Measurements from ENCODE around the gene TMEM248.
A peak's percentile ranks its signal among the peaks of the same experiment; 100 is the strongest.
"Not testable (repeated sequence)": the region's sequence is repeated elsewhere in the genome, so short reads cannot be mapped to it uniquely, and the experiment has no call there.

TMEM248 gene

GRCh38 chr7:66996444-66997191, 75.6 kb downstream of the TMEM248 start, which contains the start of gene TYW1:
Gene TYW1 (plus strand): TSS chr7:66996833. CDS start chr7:66996979, 146 bp downstream.
- peak; percentile 39 to 99 (median 97) for DNase-seq

GRCh38 chr7:67000601-67001258, 79.7 kb downstream of the TMEM248 start:
- not testable (repeated sequence) for DNase-seq

- DNase-seq: not testable (repeated sequence)
Measured at GRCh38 chr7:67004145-67004544, 83.1 kb downstream of the TMEM248 start.

GRCh38 chr7:67006965-67007364, 85.9 kb downstream of the TMEM248 start:
- no peak for DNase-seq
